ENCODE data around the gene ADAMTS13.

ADAMTS13 gene

GRCh38 chr9:133474215-133474614 lies 52.0 kb downstream of the ADAMTS13 start:
- DNase-seq, result no peak

- DNase-seq, result no peak
Observed at GRCh38 chr9:133474853-133475252, 52.7 kb downstream of the ADAMTS13 start.

GRCh38 chr9:133475292-133476012 lies 53.3 kb downstream of the ADAMTS13 start:
- DNase-seq, result no peak

- DNase-seq, result peak in 1 of 2 donors; percentile 64
Observed at GRCh38 chr9:133476036-133476931, 54.1 kb downstream of the ADAMTS13 start.

- DNase-seq, result no peak
Observed at GRCh38 chr9:133476941-133477340, 54.8 kb downstream of the ADAMTS13 start.

- DNase-seq, result no peak
Observed at GRCh38 chr9:133477461-133477860, 55.3 kb downstream of the ADAMTS13 start.

- peak; percentile 24 to 60 for DNase-seq
Observed at GRCh38 chr9:133477992-133478850, 56.1 kb downstream of the ADAMTS13 start.

GRCh38 chr9:133478851-133479711 lies 56.9 kb downstream of the ADAMTS13 start, which contains the start of gene SLC2A6:
TSS of gene SLC2A6 (minus strand) at chr9:133479099. CDS start at chr9:133479059, 40 bp downstream.
- DNase-seq, result peak; percentile 83 to 84

GRCh38 chr9:133483611-133484010 lies 61.4 kb downstream of the ADAMTS13 start:
- no peak for DNase-seq

GRCh38 chr9:133484671-133485437 lies 62.7 kb downstream of the ADAMTS13 start:
- DNase-seq, result no peak

- DNase-seq, result no peak
Observed at GRCh38 chr9:133485531-133486260, 63.5 kb downstream of the ADAMTS13 start.

- DNase-seq, result no peak
Observed at GRCh38 chr9:133487331-133487725, 65.2 kb downstream of the ADAMTS13 start.

GRCh38 chr9:133488686-133489252 lies 66.6 kb downstream of the ADAMTS13 start:
- DNase-seq, result no peak

- DNase-seq, result no peak
Observed at GRCh38 chr9:133489253-133490190, 67.4 kb downstream of the ADAMTS13 start.

- no peak for DNase-seq
Observed at GRCh38 chr9:133490201-133490681, 68.1 kb downstream of the ADAMTS13 start.

GRCh38 chr9:133490865-133491655 lies 68.9 kb downstream of the ADAMTS13 start:
- no peak for DNase-seq

- no peak for DNase-seq
Observed at GRCh38 chr9:133491656-133491925, 69.4 kb downstream of the ADAMTS13 start.

Data from CD4-positive, alpha-beta T cell treated with Interleukin-4 for 1 hour (primary cell).